Measurements from ENCODE around the gene SPATA31E1.
A peak's percentile ranks its signal among the peaks of the same experiment; 100 is the strongest.

Gene SPATA31E1

DNA sequence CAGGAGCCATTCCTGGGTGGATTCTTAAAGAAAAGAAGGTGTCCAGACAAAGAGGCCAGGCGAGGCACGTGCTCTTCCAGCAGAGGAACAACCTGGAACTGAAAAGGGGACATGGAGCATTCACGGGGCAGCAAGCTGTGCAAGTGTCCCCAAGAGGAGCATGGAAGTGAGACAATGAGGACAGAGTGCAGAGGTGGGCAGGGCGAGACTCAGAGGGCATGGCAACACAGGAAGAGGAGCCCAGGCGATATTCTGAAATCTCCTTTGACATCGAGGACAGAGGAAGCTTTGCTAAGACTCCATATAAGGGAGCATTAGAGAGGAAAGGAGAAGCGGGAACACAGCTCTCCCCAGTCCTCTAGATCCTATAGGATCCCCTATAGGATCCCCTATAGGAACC, 29.4 kb upstream of the SPATA31E1 start:
- Histone ChIP-seq H3K4me1 (ENCODE audit: control insufficient read depth, insufficient read depth, low read length) (no peaks in the 10 kb centered on the region), H3K27me3 (replicated peaks; ENCODE audit: control insufficient read depth, insufficient read depth, low read length) (no peaks in the 10 kb centered on the region), H3K9ac (ENCODE audit: low read length) (no peak overlapping the region), H3K4me3 (ENCODE audit: low read length) (no peak overlapping the region), H3K9me3 (ENCODE audit: control insufficient read depth, low read length) (no peaks in the 10 kb centered on the region), H3K36me3 (ENCODE audit: control insufficient read depth, insufficient read depth, low read length, severe bottlenecking) (no peaks in the 10 kb centered on the region)
- no peak for DNase-seq (ENCODE audit: low read depth)

DNA sequence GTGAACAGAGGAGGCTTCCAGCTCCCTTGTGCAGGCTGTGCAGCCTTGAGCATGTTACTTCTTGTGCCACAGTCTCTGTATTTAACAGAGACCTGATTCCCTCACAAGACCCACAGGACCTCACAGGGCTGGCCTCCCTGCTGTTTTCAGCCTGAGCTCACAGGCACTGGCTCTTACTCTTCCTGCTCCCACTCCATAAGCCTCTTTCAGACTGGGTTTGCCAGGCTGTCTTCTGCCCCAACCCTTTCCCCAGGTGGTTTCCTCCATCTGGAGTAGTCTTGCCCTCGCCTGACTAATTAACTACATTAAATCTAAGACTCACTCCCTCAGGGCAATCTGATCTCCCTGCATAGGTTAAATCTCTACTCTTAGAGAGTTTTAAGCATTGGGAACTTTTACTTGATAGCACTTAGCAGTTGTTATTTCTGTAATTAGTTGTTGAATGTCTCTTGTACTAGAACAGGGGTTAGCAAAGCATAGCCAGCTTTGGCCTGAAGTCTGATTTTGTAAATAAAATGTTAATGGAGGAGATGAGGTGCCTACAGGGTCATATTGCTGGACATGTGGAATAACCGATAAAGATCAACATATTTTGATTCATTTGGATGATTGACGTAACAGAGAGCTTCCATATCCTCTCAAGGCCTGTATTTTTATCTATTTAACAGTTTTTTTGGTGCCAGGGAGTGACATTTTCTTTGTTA, 28.6 kb upstream of the SPATA31E1 start:
- Histone ChIP-seq H3K4me3 (ENCODE audit: low read length) (no peak overlapping the region), H3K9me3 (ENCODE audit: control insufficient read depth, low read length) (no peaks in the 10 kb centered on the region), H3K4me1 (ENCODE audit: control insufficient read depth, insufficient read depth, low read length) (no peaks in the 10 kb centered on the region), H3K27me3 (replicated peaks; ENCODE audit: control insufficient read depth, insufficient read depth, low read length) (no peaks in the 10 kb centered on the region), H3K9ac (ENCODE audit: low read length) (no peak overlapping the region), H3K36me3 (ENCODE audit: control insufficient read depth, insufficient read depth, low read length, severe bottlenecking) (no peaks in the 10 kb centered on the region)
- no peak for DNase-seq (ENCODE audit: low read depth)

DNA sequence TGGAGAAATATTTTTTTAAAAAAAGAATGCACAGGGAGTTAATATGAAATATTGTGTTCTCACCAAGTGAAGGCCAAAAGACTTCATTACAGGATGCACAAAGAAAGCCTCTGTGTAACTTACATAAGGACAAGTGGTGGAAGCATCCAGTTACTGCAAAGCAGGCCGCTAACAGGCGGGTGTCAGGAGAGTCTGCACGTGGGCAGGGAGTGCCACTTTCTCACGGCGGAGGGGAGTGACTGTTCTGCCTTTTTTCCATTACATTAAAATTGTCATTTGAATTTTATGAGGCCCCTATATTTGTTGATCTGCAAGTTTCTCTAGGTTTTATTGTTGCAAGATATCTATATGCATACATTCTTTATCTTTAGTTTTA, 28.1 kb upstream of the SPATA31E1 start:
- no peaks in the 10 kb centered on the region for H3K9me3 ChIP-seq (ENCODE audit: control insufficient read depth, low read length)
- no peak for DNase-seq (ENCODE audit: low read depth)

DNA sequence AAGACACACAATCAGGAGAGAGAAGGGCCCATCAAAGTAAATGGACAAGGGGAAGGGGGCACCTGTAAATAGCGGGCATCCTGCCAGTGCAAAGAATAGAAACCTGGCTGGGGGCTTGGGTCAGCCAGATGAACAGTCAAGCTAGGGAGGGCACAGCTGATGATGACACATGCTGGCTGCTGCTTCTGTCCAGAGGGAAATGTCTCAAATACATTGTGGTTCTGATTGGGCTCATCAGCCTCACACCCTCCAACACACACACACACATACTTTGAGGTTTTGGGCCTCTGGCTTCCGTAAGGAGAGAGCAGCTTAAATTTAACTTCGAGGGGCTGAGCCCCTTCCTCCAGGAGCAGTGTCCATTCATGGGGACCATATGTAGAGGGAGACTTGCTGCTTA, 27.6 kb upstream of the SPATA31E1 start:
- no peak for DNase-seq (ENCODE audit: low read depth)
- Histone ChIP-seq H3K9me3 (ENCODE audit: control insufficient read depth, low read length) (no peaks in the 10 kb centered on the region), H3K4me1 (ENCODE audit: control insufficient read depth, insufficient read depth, low read length) (no peaks in the 10 kb centered on the region), H3K36me3 (ENCODE audit: control insufficient read depth, insufficient read depth, low read length, severe bottlenecking) (no peaks in the 10 kb centered on the region), H3K27me3 (replicated peaks; ENCODE audit: control insufficient read depth, insufficient read depth, low read length) (no peaks in the 10 kb centered on the region), H3K9ac (ENCODE audit: low read length) (no peak overlapping the region), H3K4me3 (ENCODE audit: low read length) (no peak overlapping the region)

More for the DNA sequence above, 28.1 kb upstream of the SPATA31E1 start:
- H3K36me3 ChIP-seq (ENCODE audit: control insufficient read depth, insufficient read depth, low read length, severe bottlenecking) = no peaks in the 10 kb centered on the region
- no peaks in the 10 kb centered on the region for H3K4me1 ChIP-seq (ENCODE audit: control insufficient read depth, insufficient read depth, low read length)
- no peaks in the 10 kb centered on the region for H3K27me3 ChIP-seq (replicated peaks; ENCODE audit: control insufficient read depth, insufficient read depth, low read length)
- H3K9ac ChIP-seq (ENCODE audit: low read length) = no peak overlapping the region
- no peak overlapping the region for H3K4me3 ChIP-seq (ENCODE audit: low read length)

DNA sequence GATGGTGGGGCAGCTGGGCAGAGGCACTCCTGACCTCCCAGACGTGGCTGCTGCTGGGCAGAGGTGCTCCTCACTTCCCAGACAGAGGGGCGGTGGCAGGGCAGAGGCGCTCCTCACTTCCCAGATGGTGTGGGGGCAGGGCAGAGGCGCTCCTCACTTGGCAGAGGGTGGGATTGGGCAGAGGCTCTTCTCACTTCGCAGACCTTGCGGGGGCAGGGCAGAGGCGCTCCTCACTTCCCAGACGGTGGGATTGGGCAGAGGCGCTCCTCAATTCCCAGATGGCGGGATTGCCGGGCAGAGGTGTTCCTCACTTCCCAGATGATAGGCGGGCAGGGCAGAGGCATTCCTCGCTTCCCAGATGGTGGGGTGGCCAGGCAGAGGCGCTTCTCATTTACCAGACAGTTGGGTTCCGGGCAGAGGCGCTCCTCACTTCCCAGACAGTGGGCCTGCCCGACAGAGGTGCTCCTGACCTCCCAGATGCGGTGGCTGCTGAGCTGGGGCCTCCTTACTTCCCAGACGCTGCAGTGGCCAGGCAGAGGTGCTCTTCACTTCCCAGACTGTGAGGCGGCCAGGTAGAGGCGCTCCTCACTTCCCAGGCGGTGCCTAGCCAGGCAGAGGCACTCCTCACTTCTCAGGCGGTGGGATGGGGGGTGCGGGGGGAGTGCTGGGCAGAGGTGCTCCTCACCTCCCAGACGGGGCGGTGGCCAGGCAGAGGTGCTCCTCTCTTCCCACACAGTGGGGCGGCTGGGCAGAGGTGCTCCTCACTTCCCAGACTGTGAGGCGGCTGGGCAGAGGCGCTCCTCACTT, 25.3 kb upstream of the SPATA31E1 start:
- Histone ChIP-seq H3K4me1 (ENCODE audit: control insufficient read depth, insufficient read depth, low read length) (no peaks in the 10 kb centered on the region), H3K36me3 (ENCODE audit: control insufficient read depth, insufficient read depth, low read length, severe bottlenecking) (no peaks in the 10 kb centered on the region), H3K9ac (ENCODE audit: low read length) (no peak overlapping the region)

DNA sequence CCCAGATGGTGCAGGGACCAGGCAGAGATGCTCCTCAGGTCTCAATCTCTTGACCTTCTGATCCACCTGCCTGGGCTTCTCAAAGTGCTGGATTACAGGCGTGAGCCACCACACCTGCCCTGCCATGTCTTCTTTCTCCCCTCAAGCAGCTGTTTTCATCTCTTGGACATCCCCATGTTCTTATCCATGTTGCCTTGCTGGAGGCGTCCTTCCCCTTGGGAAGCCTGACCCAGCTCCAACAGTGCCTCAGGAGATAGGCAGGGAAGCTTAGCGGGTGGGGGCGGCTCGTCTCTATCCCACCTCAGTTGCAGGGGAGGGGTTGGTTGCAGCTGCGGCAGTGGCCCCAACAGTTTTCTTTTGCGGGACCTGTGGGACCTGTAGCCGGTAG, 24.7 kb upstream of the SPATA31E1 start:
- DNase-seq (ENCODE audit: low read depth) = no peak
- peaks cover 7% of the 10 kb centered on the region for H3K9me3 ChIP-seq (ENCODE audit: control insufficient read depth, low read length)
- H3K4me1 ChIP-seq (ENCODE audit: control insufficient read depth, insufficient read depth, low read length) = no peaks in the 10 kb centered on the region
- no peaks in the 10 kb centered on the region for H3K36me3 ChIP-seq (ENCODE audit: control insufficient read depth, insufficient read depth, low read length, severe bottlenecking)
- no peak overlapping the region for H3K4me3 ChIP-seq (ENCODE audit: low read length)
- no peaks in the 10 kb centered on the region for H3K27me3 ChIP-seq (replicated peaks; ENCODE audit: control insufficient read depth, insufficient read depth, low read length)
- no peak overlapping the region for H3K9ac ChIP-seq (ENCODE audit: low read length)

More for the DNA sequence above, 25.3 kb upstream of the SPATA31E1 start:
- Histone ChIP-seq H3K27me3 (replicated peaks; ENCODE audit: control insufficient read depth, insufficient read depth, low read length) (no peaks in the 10 kb centered on the region), H3K4me3 (ENCODE audit: low read length) (no peak overlapping the region), H3K9me3 (ENCODE audit: control insufficient read depth, low read length) (peaks cover 7% of the 10 kb centered on the region)
- no peak for DNase-seq (ENCODE audit: low read depth)

DNA sequence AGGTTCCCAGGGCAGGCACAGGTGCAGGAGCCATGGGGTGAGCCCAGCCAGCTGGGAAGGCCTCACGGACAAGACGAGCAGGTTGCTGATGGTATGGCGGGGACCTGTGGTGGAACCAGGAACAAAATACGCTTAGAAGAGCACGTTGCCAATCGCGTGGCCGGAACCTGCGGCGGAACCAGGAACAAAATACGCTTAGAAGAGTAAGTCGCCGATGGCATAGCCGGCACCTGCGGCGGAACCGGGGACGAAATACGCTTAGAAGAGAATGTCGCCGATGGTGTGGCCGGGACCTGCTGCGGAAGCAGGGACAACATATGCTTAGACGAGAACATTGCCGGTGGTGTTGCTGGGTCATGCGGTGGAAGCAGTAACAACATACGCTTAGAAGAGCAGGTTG, 23.5 kb upstream of the SPATA31E1 start:
- Histone ChIP-seq H3K36me3 (ENCODE audit: control insufficient read depth, insufficient read depth, low read length, severe bottlenecking) (no peaks in the 10 kb centered on the region), H3K9ac (ENCODE audit: low read length) (no peak overlapping the region), H3K4me1 (ENCODE audit: control insufficient read depth, insufficient read depth, low read length) (no peaks in the 10 kb centered on the region), H3K27me3 (replicated peaks; ENCODE audit: control insufficient read depth, insufficient read depth, low read length) (no peaks in the 10 kb centered on the region), H3K9me3 (ENCODE audit: control insufficient read depth, low read length) (peaks cover 7% of the 10 kb centered on the region), H3K4me3 (ENCODE audit: low read length) (no peak overlapping the region)
- DNase-seq (ENCODE audit: low read depth) = no peak

DNA sequence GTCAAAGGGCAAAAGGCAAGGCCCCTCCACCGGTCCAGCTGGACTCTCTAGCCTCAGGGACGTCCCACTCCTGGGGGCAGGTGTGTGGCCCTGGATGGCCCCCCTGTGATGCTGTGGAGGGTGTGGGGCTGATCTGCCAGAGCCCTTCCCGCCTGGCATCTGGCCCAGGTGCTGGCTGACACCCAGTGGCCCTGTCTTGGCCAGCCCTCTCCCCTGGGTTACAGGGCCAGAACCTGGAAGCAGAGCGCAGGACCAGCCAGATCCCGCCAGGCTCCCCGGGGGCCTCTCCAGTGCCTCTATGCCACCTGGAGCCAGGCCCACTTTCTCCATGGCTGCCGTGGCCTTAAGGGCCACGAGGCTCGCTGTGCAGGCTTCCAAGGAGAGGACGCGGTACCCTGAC, 22.9 kb upstream of the SPATA31E1 start:
- Histone ChIP-seq H3K9ac (ENCODE audit: low read length) (no peak overlapping the region), H3K4me1 (ENCODE audit: control insufficient read depth, insufficient read depth, low read length) (no peaks in the 10 kb centered on the region), H3K27me3 (replicated peaks; ENCODE audit: control insufficient read depth, insufficient read depth, low read length) (no peaks in the 10 kb centered on the region), H3K36me3 (ENCODE audit: control insufficient read depth, insufficient read depth, low read length, severe bottlenecking) (no peaks in the 10 kb centered on the region), H3K4me3 (ENCODE audit: low read length) (no peak overlapping the region), H3K9me3 (ENCODE audit: control insufficient read depth, low read length) (peaks cover 7% of the 10 kb centered on the region)
- DNase-seq (ENCODE audit: low read depth) = no peak

DNA sequence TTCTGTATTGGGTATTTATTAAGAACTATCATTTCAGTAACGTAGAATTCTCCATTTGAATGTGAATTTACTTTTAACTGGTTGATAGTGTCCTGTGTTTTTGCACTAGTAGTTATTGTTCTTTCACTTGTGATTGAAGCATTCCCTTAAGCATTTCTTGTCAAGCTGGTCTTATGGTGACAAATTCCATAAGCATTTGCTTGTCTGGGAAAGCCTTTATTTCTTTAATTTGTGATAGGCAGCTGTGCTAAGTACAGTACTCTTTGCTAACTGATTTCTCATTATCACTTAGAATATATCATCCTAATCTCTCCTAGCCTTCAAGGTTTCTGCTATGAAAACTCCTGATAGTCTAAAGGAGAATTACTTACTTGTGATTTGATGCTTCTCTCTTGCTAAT, 21.3 kb upstream of the SPATA31E1 start:
- Histone ChIP-seq H3K4me1 (ENCODE audit: control insufficient read depth, insufficient read depth, low read length) (no peaks in the 10 kb centered on the region), H3K9ac (ENCODE audit: low read length) (no peak overlapping the region), H3K27me3 (replicated peaks; ENCODE audit: control insufficient read depth, insufficient read depth, low read length) (no peaks in the 10 kb centered on the region), H3K9me3 (ENCODE audit: control insufficient read depth, low read length) (peaks cover 7% of the 10 kb centered on the region), H3K4me3 (ENCODE audit: low read length) (no peak overlapping the region), H3K36me3 (ENCODE audit: control insufficient read depth, insufficient read depth, low read length, severe bottlenecking) (no peaks in the 10 kb centered on the region)
- no peak for DNase-seq (ENCODE audit: low read depth)

DNA sequence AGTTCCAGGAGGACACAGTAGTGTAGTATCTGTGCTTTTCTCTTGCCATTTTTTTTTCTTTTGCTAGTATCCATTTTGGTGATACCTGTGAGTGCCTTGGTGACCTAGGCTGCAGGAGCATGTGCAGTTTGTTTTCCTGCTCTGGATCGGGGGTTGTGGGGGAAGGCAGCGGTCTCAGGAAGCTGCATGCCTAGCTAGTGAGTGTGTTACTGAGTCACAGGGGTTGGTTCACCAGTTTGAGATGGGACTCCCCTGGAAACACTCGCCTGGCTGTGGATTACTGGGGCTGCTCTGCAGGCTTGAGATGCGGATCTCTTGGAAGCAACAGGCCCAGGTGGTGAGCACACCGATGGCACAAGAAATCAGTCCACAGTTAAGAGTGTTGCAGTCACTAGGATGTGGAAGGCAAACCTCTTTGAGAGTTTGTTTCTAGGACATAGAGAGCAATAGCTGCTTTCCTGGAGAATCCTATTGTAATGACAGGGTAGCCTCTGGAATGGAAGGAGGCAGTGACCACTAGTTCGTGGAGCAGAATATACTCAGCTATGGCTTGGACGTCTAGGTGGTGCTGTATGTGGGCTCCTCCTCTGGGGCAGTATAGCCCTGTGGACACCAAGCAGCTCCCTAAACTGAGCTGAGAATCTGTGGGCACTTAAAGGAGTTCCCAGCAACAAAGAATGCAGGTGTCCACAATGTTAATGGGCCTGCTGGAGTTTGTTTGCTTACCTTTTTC, 20.0 kb upstream of the SPATA31E1 start:
- Histone ChIP-seq H3K4me1 (ENCODE audit: control insufficient read depth, insufficient read depth, low read length) (no peaks in the 10 kb centered on the region), H3K27me3 (replicated peaks; ENCODE audit: control insufficient read depth, insufficient read depth, low read length) (no peaks in the 10 kb centered on the region), H3K36me3 (ENCODE audit: control insufficient read depth, insufficient read depth, low read length, severe bottlenecking) (no peaks in the 10 kb centered on the region), H3K9ac (ENCODE audit: low read length) (no peak overlapping the region), H3K9me3 (ENCODE audit: control insufficient read depth, low read length) (peaks cover 7% of the 10 kb centered on the region), H3K4me3 (ENCODE audit: low read length) (no peak overlapping the region)
- peak; percentile 56 for DNase-seq (ENCODE audit: low read depth)

DNA sequence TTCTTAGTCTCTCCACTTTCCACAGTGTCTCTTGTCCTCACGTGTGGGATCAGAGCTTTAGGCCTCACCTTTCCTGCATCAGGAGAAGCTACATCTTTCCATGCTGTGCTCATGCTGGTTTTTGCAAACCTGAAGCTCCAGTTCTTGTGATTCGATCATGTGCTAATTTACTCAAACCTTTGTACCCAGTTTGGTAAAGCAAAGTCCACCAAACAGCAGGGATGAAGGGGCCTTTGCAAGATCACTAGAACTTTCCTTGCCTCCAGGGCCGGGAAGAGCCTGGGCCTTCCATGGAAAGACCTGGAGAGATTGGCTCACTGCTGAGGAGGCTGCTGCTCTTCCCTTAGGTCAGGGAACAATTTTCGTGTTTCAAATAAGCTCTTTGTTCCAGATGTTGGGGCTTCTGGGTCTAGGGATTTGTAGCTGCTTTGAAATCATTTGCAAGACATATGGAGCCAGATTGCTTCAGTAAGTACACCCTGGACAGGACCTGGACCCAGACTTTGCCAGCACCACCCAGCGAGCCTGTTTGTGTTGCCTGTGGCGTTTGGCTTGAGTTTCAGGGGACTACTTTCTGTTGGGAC, 18.7 kb upstream of the SPATA31E1 start:
- Histone ChIP-seq H3K4me3 (ENCODE audit: low read length) (no peak overlapping the region), H3K36me3 (ENCODE audit: control insufficient read depth, insufficient read depth, low read length, severe bottlenecking) (no peaks in the 10 kb centered on the region), H3K27me3 (replicated peaks; ENCODE audit: control insufficient read depth, insufficient read depth, low read length) (no peaks in the 10 kb centered on the region), H3K4me1 (ENCODE audit: control insufficient read depth, insufficient read depth, low read length) (no peaks in the 10 kb centered on the region), H3K9me3 (ENCODE audit: control insufficient read depth, low read length) (peaks cover 7% of the 10 kb centered on the region), H3K9ac (ENCODE audit: low read length) (no peak overlapping the region)
- DNase-seq (ENCODE audit: low read depth) = no peak
